ENCODE results near the gene MACROD2. TPM values are rescaled to one million over a fixed set of nuclear protein-coding genes. Genes with fewer than 3 reads are reported as not detected.

MACROD2 gene
- total RNA-seq, 4 donors from 2014 or later = 4.6 to 33.0 (median 8.3) TPM

GRCh38 chr20:15986690-15987089 lies 1991.4 kb downstream of the MACROD2 start:
- Histone ChIP-seq H3K4me1 (no peaks in the 10 kb centered on the region), H3K9me3 (no peaks in the 10 kb centered on the region), H3K27me3 (no peaks in the 10 kb centered on the region), H3K27ac (no peak overlapping the region), H3K36me3 (no peaks in the 10 kb centered on the region), H3K4me3 (no peak overlapping the region)
- no peak for DNase-seq
- in situ Hi-C loops (cut with MboI; ENCODE audit: low pct_ligation_motif_present in 1 of 4, low pct_unique_long_range_greater_than_20kb in 1 of 4, low sequenced_read_pairs in 3 of 4) (no loop called here), intact Hi-C loops (cut with DNase I; ENCODE audit: low total_unique reads) (no loop called here)
- 50 to 78% methylated on average over 3 of the region's 3 CpGs for WGBS, 2 donors (ENCODE audit: low coverage in 1 of 2)
- TF ChIP-seq POLR2AphosphoS5 (IDR thresholded peaks at IDR 0.05) (no peak), POLR2A (IDR thresholded peaks at IDR 0.05) (no peak), CTCF (IDR thresholded peaks at IDR 0.05) (no peak), EP300 (IDR thresholded peaks at IDR 0.05; ENCODE audit: low read depth) (no peak)

- intact Hi-C loops (cut with DNase I; ENCODE audit: low total_unique reads) (no loop called here), in situ Hi-C loops (cut with MboI; ENCODE audit: low pct_ligation_motif_present in 1 of 4, low pct_unique_long_range_greater_than_20kb in 1 of 4, low sequenced_read_pairs in 3 of 4) (no loop called here)
- H3K4me1 ChIP-seq = no peaks in the 10 kb centered on the region
- no peak overlapping the region for H3K27ac ChIP-seq
- TF ChIP-seq POLR2AphosphoS5 (IDR thresholded peaks at IDR 0.05) = no peak
- no peak for TF ChIP-seq POLR2A (IDR thresholded peaks at IDR 0.05)
- TF ChIP-seq CTCF (IDR thresholded peaks at IDR 0.05) = no peak
- TF ChIP-seq EP300 (IDR thresholded peaks at IDR 0.05; ENCODE audit: low read depth) = no peak
- no peaks in the 10 kb centered on the region for H3K36me3 ChIP-seq
- no peaks in the 10 kb centered on the region for H3K27me3 ChIP-seq
- H3K9me3 ChIP-seq = peaks cover 0 to under 1% of the 10 kb centered on the region in 2 donors
- DNase-seq = no peak
- no peak overlapping the region for H3K4me3 ChIP-seq
Measured at GRCh38 chr20:15991279-15991678, 1996.0 kb downstream of the MACROD2 start.

GRCh38 chr20:15992564-15992963 lies 1997.2 kb downstream of the MACROD2 start:
- Histone ChIP-seq H3K27ac (no peak overlapping the region), H3K36me3 (no peaks in the 10 kb centered on the region), H3K4me1 (no peaks in the 10 kb centered on the region), H3K9me3 (peaks cover 2 to 12% of the 10 kb centered on the region in 2 donors), H3K27me3 (no peaks in the 10 kb centered on the region), H3K4me3 (no peak overlapping the region)
- in situ Hi-C loops (cut with MboI; ENCODE audit: low pct_ligation_motif_present in 1 of 4, low pct_unique_long_range_greater_than_20kb in 1 of 4, low sequenced_read_pairs in 3 of 4) = no loop called here
- 54 to 67% methylated on average over 3 to 4 of the region's 4 CpGs for WGBS, 2 donors (ENCODE audit: low coverage in 1 of 2)
- intact Hi-C loops (cut with DNase I; ENCODE audit: low total_unique reads) = no loop called here
- no peak for DNase-seq
- TF ChIP-seq CTCF (IDR thresholded peaks at IDR 0.05) = no peak
- no peak for TF ChIP-seq POLR2AphosphoS5 (IDR thresholded peaks at IDR 0.05)
- TF ChIP-seq EP300 (IDR thresholded peaks at IDR 0.05; ENCODE audit: low read depth) = no peak
- TF ChIP-seq POLR2A (IDR thresholded peaks at IDR 0.05) = no peak

GRCh38 chr20:16000112-16000511 lies 2004.8 kb downstream of the MACROD2 start:
- WGBS, 2 donors (ENCODE audit: low coverage in 1 of 2) = 67 to 100% methylated on average over 1 of the region's 1 CpG
- no peaks in the 10 kb centered on the region for H3K36me3 ChIP-seq
- H3K4me1 ChIP-seq = no peaks in the 10 kb centered on the region
- TF ChIP-seq POLR2A (IDR thresholded peaks at IDR 0.05) = no peak
- no peak for TF ChIP-seq CTCF (IDR thresholded peaks at IDR 0.05)
- no peak for TF ChIP-seq EP300 (IDR thresholded peaks at IDR 0.05; ENCODE audit: low read depth)
- TF ChIP-seq POLR2AphosphoS5 (IDR thresholded peaks at IDR 0.05) = no peak
- no peak overlapping the region for H3K4me3 ChIP-seq
- H3K27ac ChIP-seq = no peak overlapping the region
- no peaks in the 10 kb centered on the region for H3K27me3 ChIP-seq
- in situ Hi-C loops (cut with MboI; ENCODE audit: low pct_ligation_motif_present in 1 of 4, low pct_unique_long_range_greater_than_20kb in 1 of 4, low sequenced_read_pairs in 3 of 4) (no loop called here), intact Hi-C loops (cut with DNase I; ENCODE audit: low total_unique reads) (no loop called here)
- H3K9me3 ChIP-seq = peaks cover 9 to 18% of the 10 kb centered on the region in 2 donors
- no peak for DNase-seq
